Measurements from ENCODE around the gene NRIP1.
"Not testable (repeated sequence)": the region's sequence is repeated elsewhere in the genome, so short reads cannot be mapped to it uniquely, and the experiment has no call there.

NRIP1 gene

DNA sequence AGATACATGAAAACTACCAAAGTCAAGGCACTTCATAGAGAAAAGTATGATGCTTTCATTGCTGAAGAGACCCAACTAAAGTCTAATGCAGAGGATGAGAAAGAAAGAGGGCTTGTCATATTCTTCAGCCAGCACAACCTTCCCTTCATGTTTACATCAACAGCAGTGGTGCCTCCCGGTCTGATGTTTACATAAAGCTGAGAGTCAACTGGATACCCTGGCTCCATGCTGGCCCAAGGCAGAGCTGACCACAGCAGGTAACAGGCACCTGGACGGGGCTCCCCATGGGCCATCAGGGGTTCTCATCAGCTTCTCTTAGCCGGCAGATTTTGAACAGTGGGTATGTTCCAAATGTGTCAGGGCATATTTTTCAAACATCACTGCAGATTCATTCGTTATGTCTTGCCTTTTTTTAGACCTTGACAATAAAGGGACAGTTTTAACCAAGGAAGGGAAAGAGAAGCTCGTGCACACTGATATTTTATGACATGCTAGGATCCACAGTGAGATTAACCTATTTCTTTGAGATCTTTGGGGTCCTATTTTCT is 117.1 kb downstream of the NRIP1 start:
- no peak for FAIRE-seq
- TF ChIP-seq, protein P1, sequence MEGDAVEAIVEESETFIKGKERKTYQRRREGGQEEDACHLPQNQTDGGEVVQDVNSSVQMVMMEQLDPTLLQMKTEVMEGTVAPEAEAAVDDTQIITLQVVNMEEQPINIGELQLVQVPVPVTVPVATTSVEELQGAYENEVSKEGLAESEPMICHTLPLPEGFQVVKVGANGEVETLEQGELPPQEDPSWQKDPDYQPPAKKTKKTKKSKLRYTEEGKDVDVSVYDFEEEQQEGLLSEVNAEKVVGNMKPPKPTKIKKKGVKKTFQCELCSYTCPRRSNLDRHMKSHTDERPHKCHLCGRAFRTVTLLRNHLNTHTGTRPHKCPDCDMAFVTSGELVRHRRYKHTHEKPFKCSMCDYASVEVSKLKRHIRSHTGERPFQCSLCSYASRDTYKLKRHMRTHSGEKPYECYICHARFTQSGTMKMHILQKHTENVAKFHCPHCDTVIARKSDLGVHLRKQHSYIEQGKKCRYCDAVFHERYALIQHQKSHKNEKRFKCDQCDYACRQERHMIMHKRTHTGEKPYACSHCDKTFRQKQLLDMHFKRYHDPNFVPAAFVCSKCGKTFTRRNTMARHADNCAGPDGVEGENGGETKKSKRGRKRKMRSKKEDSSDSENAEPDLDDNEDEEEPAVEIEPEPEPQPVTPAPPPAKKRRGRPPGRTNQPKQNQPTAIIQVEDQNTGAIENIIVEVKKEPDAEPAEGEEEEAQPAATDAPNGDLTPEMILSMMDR (IDR thresholded peaks at IDR 0.05; ENCODE audit: insufficient read depth, missing control alignments): no peak
- no peak for DNase-seq (ENCODE audit: insufficient read length, low spot score)

DNA sequence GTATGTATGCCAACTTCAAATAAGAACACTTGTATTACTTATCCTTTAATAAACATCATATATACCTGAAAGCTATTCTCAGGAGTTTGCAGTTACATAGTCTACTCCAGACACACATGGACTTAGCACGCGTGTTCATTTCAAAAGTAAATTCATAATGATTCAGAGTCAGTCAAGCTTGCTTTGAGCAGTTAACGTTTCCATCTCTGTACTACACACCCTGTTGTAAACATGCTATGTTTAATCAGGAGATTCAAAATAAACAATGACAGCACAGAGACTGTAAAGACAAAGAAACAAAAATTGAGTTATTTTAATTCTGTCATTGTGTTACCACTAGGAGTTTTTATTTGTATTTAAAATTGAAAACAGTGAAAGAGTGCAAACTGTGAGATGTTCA is 119.6 kb downstream of the NRIP1 start:
- DNase-seq (ENCODE audit: insufficient read length, low spot score) (no peak), FAIRE-seq (no peak)
- TF ChIP-seq, protein P1 (IDR thresholded peaks at IDR 0.05; ENCODE audit: insufficient read depth, missing control alignments): no peak

DNA sequence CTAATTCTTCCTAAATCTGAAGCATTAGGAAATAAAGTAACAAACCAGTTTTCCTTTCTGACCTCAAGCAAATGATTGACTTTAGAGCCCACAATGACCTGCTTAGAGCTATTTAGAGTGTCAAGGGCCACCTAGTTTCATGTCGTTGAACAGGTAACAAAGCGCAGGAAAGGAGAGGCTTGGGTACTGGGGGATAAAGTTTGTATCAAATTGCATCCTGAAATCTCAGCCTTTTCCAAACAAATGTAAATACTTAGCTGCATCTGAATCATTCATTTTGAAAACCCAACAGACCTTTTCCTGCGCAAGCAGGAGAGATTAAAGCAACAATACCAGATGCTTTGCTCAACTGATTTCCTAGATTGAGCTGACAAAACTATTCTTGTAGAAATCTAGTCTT is 121.2 kb downstream of the NRIP1 start:
- no peak for FAIRE-seq

DNA sequence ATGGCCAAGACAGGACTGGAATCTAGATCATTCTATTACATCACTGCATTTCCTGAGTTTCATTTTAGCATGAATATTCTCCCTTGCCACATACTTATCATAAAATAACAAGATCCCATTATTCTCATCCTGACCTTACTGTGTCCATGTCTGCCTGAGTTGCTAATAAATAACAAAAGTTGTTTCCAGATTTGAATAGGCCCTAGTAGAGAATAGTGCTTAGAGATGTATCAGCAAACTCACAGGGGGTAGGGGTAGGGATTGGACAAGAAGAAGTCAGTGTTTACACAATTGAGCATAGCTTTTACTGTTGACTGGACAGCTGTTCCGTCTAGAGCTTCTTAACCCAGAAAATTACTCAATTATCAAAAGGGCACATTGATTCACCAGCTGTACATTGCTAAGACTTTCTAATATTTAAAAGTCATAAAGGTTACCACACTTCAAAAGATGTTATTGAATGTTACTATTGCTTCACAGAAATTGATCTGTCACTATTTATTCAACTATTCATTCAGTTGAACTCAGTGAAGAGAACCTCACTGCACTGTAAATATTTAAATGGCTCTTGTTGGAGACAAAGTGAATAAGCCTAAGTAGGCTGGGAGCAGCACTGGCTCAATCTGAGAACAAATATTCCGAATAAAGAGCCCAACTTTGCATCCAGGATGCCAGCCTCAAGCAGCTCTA is 121.9 kb downstream of the NRIP1 start:
- DNase-seq (ENCODE audit: insufficient read length, low spot score): no peak
- TF ChIP-seq, protein P1 (IDR thresholded peaks at IDR 0.05; ENCODE audit: insufficient read depth, missing control alignments): no peak
- no peak for FAIRE-seq

More for the DNA sequence above, 121.2 kb downstream of the NRIP1 start:
- TF ChIP-seq, protein P1 (IDR thresholded peaks at IDR 0.05; ENCODE audit: insufficient read depth, missing control alignments): no peak
- DNase-seq (ENCODE audit: insufficient read length, low spot score): no peak

DNA sequence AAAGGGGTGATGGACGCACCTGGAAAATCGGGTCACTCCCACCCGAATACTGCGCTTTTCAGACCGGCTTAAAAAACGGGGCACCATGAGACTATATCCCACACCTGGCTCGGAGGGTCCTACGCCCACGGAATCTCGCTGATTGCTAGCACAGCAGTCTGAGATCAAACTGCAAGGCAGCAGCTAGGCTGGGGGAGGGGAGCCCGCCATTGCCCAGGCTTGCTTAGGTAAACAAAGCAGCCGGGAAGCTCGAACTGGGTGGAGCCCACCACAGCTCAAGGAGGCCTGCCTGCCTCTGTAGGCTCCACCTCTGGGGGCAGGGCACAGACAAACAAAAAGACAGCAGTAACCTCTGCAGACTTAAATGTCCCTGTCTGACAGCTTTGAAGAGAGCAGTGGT is 137.5 kb downstream of the NRIP1 start:
- not testable (repeated sequence) for FAIRE-seq; DNase-seq (ENCODE audit: insufficient read length, low spot score)

DNA sequence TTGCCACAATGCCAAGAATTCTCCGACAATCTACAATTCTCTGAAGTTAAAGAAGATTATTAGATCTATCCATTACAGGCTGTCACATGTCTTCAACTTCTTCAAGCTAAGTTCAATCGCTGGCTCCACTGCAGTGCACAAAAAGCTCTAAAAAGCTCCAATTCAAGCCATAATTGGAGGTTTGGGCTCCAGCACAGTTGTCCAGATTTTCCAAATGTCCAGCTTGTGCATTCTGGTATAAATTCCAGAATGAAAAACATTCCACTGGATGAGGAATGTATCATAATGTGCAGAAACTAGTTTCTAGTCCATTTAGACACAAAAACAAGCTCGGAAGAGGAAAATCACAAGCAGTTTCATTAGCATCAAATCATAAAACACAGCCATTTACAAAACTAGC is 138.6 kb downstream of the NRIP1 start:
- TF ChIP-seq, protein P1 (IDR thresholded peaks at IDR 0.05; ENCODE audit: insufficient read depth, missing control alignments): no peak
- FAIRE-seq: no peak
- no peak for DNase-seq (ENCODE audit: insufficient read length, low spot score)

DNA sequence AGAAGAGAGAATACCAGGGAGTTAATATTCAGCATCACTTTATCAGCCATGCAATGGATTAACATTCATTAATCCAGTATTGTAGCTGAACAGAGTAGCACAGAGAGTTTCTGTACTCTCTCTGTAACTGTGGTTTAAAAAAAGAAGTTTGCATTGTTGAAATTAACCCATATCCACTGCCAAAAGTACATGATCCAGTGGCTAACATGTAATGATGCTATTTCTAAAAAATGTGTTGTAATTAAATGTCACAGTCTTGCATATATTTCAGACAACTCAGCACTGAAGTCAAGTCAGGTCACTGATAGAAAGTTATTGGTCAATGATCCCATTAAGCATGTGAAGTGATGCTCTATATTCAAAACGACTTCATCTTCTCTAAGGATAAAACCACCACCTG is 141.3 kb downstream of the NRIP1 start:
- TF ChIP-seq, protein P1 (IDR thresholded peaks at IDR 0.05; ENCODE audit: insufficient read depth, missing control alignments): no peak
- DNase-seq (ENCODE audit: insufficient read length, low spot score) (no peak), FAIRE-seq (no peak)
